Osteoblast (primary cell): ENCODE data around the gene PTPRN2. TPM values are rescaled to one million over a fixed set of nuclear protein-coding genes. Genes with fewer than 3 reads are reported as not detected.
A peak's percentile ranks its signal among the peaks of the same experiment; 100 is the strongest.

Experiments
- DNase-seq: peaks from one replicate; pipeline ENCODE4 v3.0.0; 2011; ENCODE audit warnings: low spot score, mixed read lengths; ENCODE audit not compliant: insufficient read length; ENCODE audit errors: missing footprints
- H2AFZ ChIP-seq: 2 replicates; pipeline ENCODE4 v1.6.0; 2011; ENCODE audit warnings: mild to moderate bottlenecking, low read length
- H3K27ac ChIP-seq: 2 replicates; pipeline ENCODE4 v1.5.1; 2011; ENCODE audit warnings: mild to moderate bottlenecking, low read depth, low read length, moderate library complexity
- H3K27me3 ChIP-seq: 2 replicates; pipeline ENCODE4 v1.6.0; 2012; ENCODE audit warnings: mild to moderate bottlenecking, control low read depth, inconsistent platforms, low read length, moderate library complexity; ENCODE audit not compliant: insufficient read depth
- H3K36me3 ChIP-seq: 2 replicates; pipeline ENCODE4 v1.5.1; 2011; ENCODE audit warnings: mild to moderate bottlenecking, low read length, control low read depth, moderate library complexity; ENCODE audit not compliant: insufficient read depth
- H3K4me1 ChIP-seq: 2 replicates; pipeline ENCODE4 v1.5.1; 2011; ENCODE audit warnings: mild to moderate bottlenecking, low read length, control low read depth, moderate library complexity; ENCODE audit not compliant: insufficient read depth
- H3K4me2 ChIP-seq: 2 replicates; pipeline ENCODE4 v1.6.0; 2011; ENCODE audit warnings: mild to moderate bottlenecking, low read length; ENCODE audit not compliant: insufficient read depth
- H3K4me3 ChIP-seq: fragments of 200-600 bp; sonication (generic); 3 replicates; pipeline ENCODE4 v1.5.1; 2012; ENCODE audit warnings: mild to moderate bottlenecking, low read length, inconsistent platforms; ENCODE audit not compliant: insufficient read depth
- H3K79me2 ChIP-seq: 2 replicates; pipeline ENCODE4 v1.6.0; 2012; ENCODE audit warnings: mild to moderate bottlenecking, low read length, control low read depth, inconsistent platforms; ENCODE audit not compliant: insufficient read depth
- H3K9me3 ChIP-seq: 2 replicates; pipeline ENCODE4 v1.5.1; 2011; ENCODE audit warnings: low read depth, low read length, control low read depth
- H4K20me1 ChIP-seq: 2 replicates; pipeline ENCODE4 v1.6.0; 2012; ENCODE audit warnings: mild to moderate bottlenecking, low read length, control low read depth; ENCODE audit not compliant: insufficient read depth
- CTCF ChIP-seq: IDR thresholded peaks from 2 replicates; pipeline ENCODE4 v1.5.1; 2011; ENCODE audit warnings: mild to moderate bottlenecking, low read depth, low read length, moderate library complexity; ENCODE audit errors: extremely low read depth
- total RNA-seq: library from RNA; depleted of rRNA; stranded (reverse); fragments of >200 nt; gene quantifications from 2 replicates; pipeline ENCODE4 v1.2.3, GENCODE V29; 2012

PTPRN2 gene
- total RNA-seq, 1 donor: 0.36 TPM

GRCh38 chr7:158443014-158443687 is 144.5 kb downstream of the PTPRN2 start:
- no peaks in the 10 kb centered on the region for H3K4me1 ChIP-seq
- H3K27me3 ChIP-seq: no peaks in the 10 kb centered on the region
- no peaks in the 10 kb centered on the region for H3K36me3 ChIP-seq
- no peak for TF ChIP-seq CTCF
- H3K4me2 ChIP-seq: no peak overlapping the region
- no peak overlapping the region for H3K4me3 ChIP-seq
- no peaks in the 10 kb centered on the region for H4K20me1 ChIP-seq
- no peaks in the 10 kb centered on the region for H3K79me2 ChIP-seq
- no peak for DNase-seq
- no peak overlapping the region for H3K27ac ChIP-seq
- peaks cover 6% of the 10 kb centered on the region for H3K9me3 ChIP-seq
- no peak overlapping the region for H2AFZ ChIP-seq

- Histone ChIP-seq H2AFZ (no peak overlapping the region), H3K9me3 (peaks cover 6% of the 10 kb centered on the region), H3K27ac (no peak overlapping the region), H4K20me1 (no peaks in the 10 kb centered on the region), H3K27me3 (no peaks in the 10 kb centered on the region), H3K4me3 (no peak overlapping the region), H3K4me2 (no peak overlapping the region), H3K36me3 (no peaks in the 10 kb centered on the region), H3K79me2 (no peaks in the 10 kb centered on the region), H3K4me1 (no peaks in the 10 kb centered on the region)
- no peak for DNase-seq
- no peak for TF ChIP-seq CTCF
Observed at GRCh38 chr7:158442260-158442659, 145.4 kb downstream of the PTPRN2 start.

- H3K27ac ChIP-seq: no peak overlapping the region
- no peaks in the 10 kb centered on the region for H3K27me3 ChIP-seq
- H3K4me2 ChIP-seq: no peak overlapping the region
- no peaks in the 10 kb centered on the region for H3K4me1 ChIP-seq
- no peak for TF ChIP-seq CTCF
- H3K36me3 ChIP-seq: no peaks in the 10 kb centered on the region
- H3K9me3 ChIP-seq: peaks cover 7% of the 10 kb centered on the region
- DNase-seq: no peak
- H2AFZ ChIP-seq: no peak overlapping the region
- no peaks in the 10 kb centered on the region for H4K20me1 ChIP-seq
- no peaks in the 10 kb centered on the region for H3K79me2 ChIP-seq
- no peak overlapping the region for H3K4me3 ChIP-seq
Observed at GRCh38 chr7:158439035-158439434, 148.6 kb downstream of the PTPRN2 start.

GRCh38 chr7:158432369-158433341 is 155.0 kb downstream of the PTPRN2 start:
- Histone ChIP-seq H3K27me3 (no peaks in the 10 kb centered on the region), H3K79me2 (no peaks in the 10 kb centered on the region), H3K4me2 (no peak overlapping the region), H3K36me3 (no peaks in the 10 kb centered on the region), H3K4me1 (no peaks in the 10 kb centered on the region), H4K20me1 (no peaks in the 10 kb centered on the region), H3K4me3 (no peak overlapping the region), H3K9me3 (peaks cover 2% of the 10 kb centered on the region), H3K27ac (no peak overlapping the region), H2AFZ (peak overlapping the region; percentile 35)
- no peak for TF ChIP-seq CTCF
- DNase-seq: no peak
